Central memory CD8-positive, alpha-beta T cell (primary cell): ENCODE measurements around the gene ANKRD44.

Source experiments
- ATAC-seq: fragments of 150-1000 bp; cut with Tn5 transposase; replicated peaks from 2 replicates; pipeline ENCODE4 v1.10.0; 2022; ENCODE audit warnings: mild to moderate bottlenecking, moderate FRiP score, moderate number of reproducible peaks; ENCODE audit not compliant: poor library complexity, severe bottlenecking; ENCODE audit errors: extremely low read depth
- DNase-seq, 2 donors: peaks; one replicate each; pipeline ENCODE4 v3.0.0; 2021; ENCODE audit warnings: low spot score in 2 of 2
- H3K27ac Mint-ChIP-seq: one replicate; pipeline ENCODE4 v1.8.0; 2022; ENCODE audit warnings: low read depth, mild to moderate bottlenecking, moderate library complexity, mixed read lengths
- H3K27me3 Mint-ChIP-seq: one replicate; pipeline ENCODE4 v1.8.0; 2022; ENCODE audit warnings: mixed read lengths
- H3K36me3 Mint-ChIP-seq: one replicate; pipeline ENCODE4 v1.8.0; 2022; ENCODE audit warnings: mild to moderate bottlenecking, moderate library complexity, mixed read lengths; ENCODE audit not compliant: insufficient read depth
- H3K4me1 Mint-ChIP-seq: one replicate; pipeline ENCODE4 v1.8.0; 2022; ENCODE audit warnings: mixed read lengths
- H3K4me3 Mint-ChIP-seq: one replicate; pipeline ENCODE4 v1.8.0; 2022; ENCODE audit warnings: mild to moderate bottlenecking, moderate library complexity, mixed read lengths
- H3K9me3 Mint-ChIP-seq: one replicate; pipeline ENCODE4 v1.8.0; 2022; ENCODE audit warnings: mixed read lengths

Gene ANKRD44

GRCh38 chr2:197339496-197340220, 29.1 kb upstream of the ANKRD44 start:
- no peaks in the 10 kb centered on the region for H3K9me3 Mint-ChIP-seq
- no peak overlapping the region for H3K27ac Mint-ChIP-seq
- ATAC-seq (no peak), DNase-seq (no peak)
- H3K36me3 Mint-ChIP-seq = peaks cover 3% of the 10 kb centered on the region
- H3K27me3 Mint-ChIP-seq = no peaks in the 10 kb centered on the region
- H3K4me1 Mint-ChIP-seq = peaks cover 6% of the 10 kb centered on the region
- H3K4me3 Mint-ChIP-seq = no peak overlapping the region

- no peaks in the 10 kb centered on the region for H3K27me3 Mint-ChIP-seq
- H3K27ac Mint-ChIP-seq = no peak overlapping the region
- H3K4me3 Mint-ChIP-seq = no peak overlapping the region
Observed at GRCh38 chr2:197339016-197339415, 28.4 kb upstream of the ANKRD44 start.

GRCh38 chr2:197332641-197333040, 22.1 kb upstream of the ANKRD44 start:
- no peak overlapping the region for H3K27ac Mint-ChIP-seq

More at GRCh38 chr2:197339016-197339415, 28.4 kb upstream of the ANKRD44 start:
- Mint-ChIP-seq H3K4me1 (peaks cover 6% of the 10 kb centered on the region), H3K9me3 (no peaks in the 10 kb centered on the region), H3K36me3 (peaks cover 3% of the 10 kb centered on the region)
- DNase-seq (no peak), ATAC-seq (no peak)

GRCh38 chr2:197328461-197328860, 17.9 kb upstream of the ANKRD44 start:
- peaks cover 45% of the 10 kb centered on the region for H3K4me1 Mint-ChIP-seq
- peaks cover 2% of the 10 kb centered on the region for H3K36me3 Mint-ChIP-seq
- peak overlapping the region; percentile 46 for H3K4me3 Mint-ChIP-seq
- H3K27me3 Mint-ChIP-seq = no peaks in the 10 kb centered on the region
- DNase-seq (no peak), ATAC-seq (peak; percentile 30)
- no peaks in the 10 kb centered on the region for H3K9me3 Mint-ChIP-seq
- peak overlapping the region; percentile 70 for H3K27ac Mint-ChIP-seq

More at GRCh38 chr2:197332641-197333040, 22.1 kb upstream of the ANKRD44 start:
- no peak overlapping the region for H3K4me3 Mint-ChIP-seq
- H3K4me1 Mint-ChIP-seq = peaks cover 13% of the 10 kb centered on the region
- ATAC-seq (no peak), DNase-seq (no peak)
- no peaks in the 10 kb centered on the region for H3K9me3 Mint-ChIP-seq
- H3K36me3 Mint-ChIP-seq = no peaks in the 10 kb centered on the region
- H3K27me3 Mint-ChIP-seq = no peaks in the 10 kb centered on the region

- no peak for DNase-seq
- Mint-ChIP-seq H3K9me3 (no peaks in the 10 kb centered on the region), H3K36me3 (peaks cover 6% of the 10 kb centered on the region), H3K4me3 (peak overlapping the region; percentile 46), H3K27ac (peak overlapping the region; percentile 70), H3K4me1 (peaks cover 54% of the 10 kb centered on the region), H3K27me3 (no peaks in the 10 kb centered on the region)
- peak; percentile 46 for ATAC-seq
Observed at GRCh38 chr2:197327472-197328098, 17.0 kb upstream of the ANKRD44 start.

DNA sequence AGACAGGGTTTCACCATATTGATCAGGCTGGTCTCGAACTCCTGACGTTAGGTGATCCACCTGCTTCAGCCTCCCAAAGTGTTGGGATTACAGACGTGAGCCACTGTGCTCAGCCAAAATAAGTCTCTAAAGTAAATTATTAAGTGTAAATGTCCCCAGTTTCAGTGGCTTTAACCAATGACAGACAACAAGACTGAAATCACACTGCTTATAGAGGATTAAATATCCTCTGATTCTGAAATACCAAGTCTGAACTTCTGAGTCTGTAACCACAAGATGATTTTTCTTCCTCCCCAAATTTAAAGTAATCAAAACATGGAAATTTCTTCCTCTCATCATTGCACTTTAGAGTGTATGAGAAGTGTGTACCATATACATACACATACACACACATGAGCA, 16.5 kb upstream of the ANKRD44 start:
- no peaks in the 10 kb centered on the region for H3K9me3 Mint-ChIP-seq
- peaks cover 56% of the 10 kb centered on the region for H3K4me1 Mint-ChIP-seq
- ATAC-seq = no peak

GRCh38 chr2:197324801-197325200, 14.2 kb upstream of the ANKRD44 start:
- Mint-ChIP-seq H3K9me3 (no peaks in the 10 kb centered on the region), H3K4me1 (peaks cover 67% of the 10 kb centered on the region), H3K36me3 (peaks cover 6% of the 10 kb centered on the region), H3K27me3 (no peaks in the 10 kb centered on the region), H3K4me3 (peak overlapping the region; percentile 41), H3K27ac (peak overlapping the region; percentile 75)
- ATAC-seq (no peak), DNase-seq (no peak)

More for the DNA sequence above, 16.5 kb upstream of the ANKRD44 start:
- Mint-ChIP-seq H3K27ac (peak overlapping the region; percentile 70), H3K27me3 (no peaks in the 10 kb centered on the region), H3K4me3 (no peak overlapping the region), H3K36me3 (peaks cover 6% of the 10 kb centered on the region)
- no peak for DNase-seq

- peak overlapping the region; percentile 96 for H3K27ac Mint-ChIP-seq
- H3K27me3 Mint-ChIP-seq = no peaks in the 10 kb centered on the region
- DNase-seq (no peak), ATAC-seq (peak; percentile 68)
- H3K4me1 Mint-ChIP-seq = peaks cover 59% of the 10 kb centered on the region
- no peaks in the 10 kb centered on the region for H3K9me3 Mint-ChIP-seq
- H3K36me3 Mint-ChIP-seq = peaks cover 6% of the 10 kb centered on the region
- peak overlapping the region; percentile 73 for H3K4me3 Mint-ChIP-seq
Observed at GRCh38 chr2:197322724-197323720, 12.4 kb upstream of the ANKRD44 start.

DNA sequence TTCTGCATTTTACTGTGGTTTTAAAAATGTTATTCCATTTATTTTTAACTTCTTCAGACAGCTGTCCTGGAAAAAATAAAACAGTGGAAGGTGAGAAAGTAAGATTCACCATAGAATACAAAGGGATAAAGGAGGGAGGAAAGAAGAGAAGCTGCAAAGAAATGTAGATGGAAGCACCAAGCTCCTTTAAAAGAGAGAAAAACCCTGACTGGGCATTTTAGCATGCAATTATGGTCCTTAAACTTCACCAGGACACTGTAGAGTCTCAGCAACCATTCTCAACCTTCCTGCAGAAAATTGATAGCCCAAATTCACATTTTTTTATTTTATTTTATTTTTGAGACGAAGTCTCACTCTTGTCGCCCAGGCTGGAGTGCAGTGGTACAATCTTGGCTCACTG, 11.6 kb upstream of the ANKRD44 start:
- Mint-ChIP-seq H3K4me1 (peaks cover 50% of the 10 kb centered on the region), H3K27ac (peak overlapping the region; percentile 96), H3K4me3 (no peak overlapping the region), H3K27me3 (no peaks in the 10 kb centered on the region), H3K9me3 (no peaks in the 10 kb centered on the region), H3K36me3 (peaks cover 6% of the 10 kb centered on the region)
- DNase-seq (no peak), ATAC-seq (no peak)

DNA sequence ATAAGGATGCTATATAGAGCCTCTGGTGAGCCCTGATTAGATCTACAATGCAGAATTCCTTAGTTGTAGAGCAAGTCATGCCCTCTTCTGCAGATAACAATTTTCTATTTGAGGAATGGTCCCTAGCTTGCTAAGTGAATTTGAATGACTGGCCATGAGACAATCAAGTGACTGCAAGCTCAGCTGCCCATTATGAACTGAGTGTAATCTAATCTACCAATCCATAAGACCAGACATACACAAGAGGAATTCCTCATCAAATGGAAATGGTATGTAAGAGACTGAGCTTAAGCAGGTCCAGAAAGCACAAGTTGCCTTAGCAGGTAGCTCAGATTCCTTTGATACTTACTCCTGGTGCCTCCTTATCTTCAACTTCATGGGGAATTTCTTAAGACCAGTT, 4.8 kb upstream of the ANKRD44 start:
- H3K4me1 Mint-ChIP-seq = peaks cover 31% of the 10 kb centered on the region
- H3K36me3 Mint-ChIP-seq = peaks cover 12% of the 10 kb centered on the region
- no peaks in the 10 kb centered on the region for H3K9me3 Mint-ChIP-seq
- no peak for ATAC-seq
- peak overlapping the region; percentile 47 for H3K27ac Mint-ChIP-seq
- DNase-seq = no peak
- no peak overlapping the region for H3K4me3 Mint-ChIP-seq
- H3K27me3 Mint-ChIP-seq = no peaks in the 10 kb centered on the region

- H3K27ac Mint-ChIP-seq = peak overlapping the region; percentile 93
- H3K4me3 Mint-ChIP-seq = no peak overlapping the region
- peaks cover 26% of the 10 kb centered on the region for H3K36me3 Mint-ChIP-seq
- peaks cover 43% of the 10 kb centered on the region for H3K4me1 Mint-ChIP-seq
- no peaks in the 10 kb centered on the region for H3K27me3 Mint-ChIP-seq
- no peak for ATAC-seq
- no peak for DNase-seq
- no peaks in the 10 kb centered on the region for H3K9me3 Mint-ChIP-seq
Observed at GRCh38 chr2:197312186-197312585, 1.6 kb upstream of the ANKRD44 start.

- peak overlapping the region; percentile 93 for H3K27ac Mint-ChIP-seq
- ATAC-seq (no peak), DNase-seq (no peak)
- H3K4me3 Mint-ChIP-seq = peak overlapping the region; percentile 90
- H3K36me3 Mint-ChIP-seq = peaks cover 26% of the 10 kb centered on the region
- H3K27me3 Mint-ChIP-seq = no peaks in the 10 kb centered on the region
- H3K4me1 Mint-ChIP-seq = peaks cover 49% of the 10 kb centered on the region
- no peaks in the 10 kb centered on the region for H3K9me3 Mint-ChIP-seq
Observed at GRCh38 chr2:197311421-197312033, 947 bp upstream of the ANKRD44 start.
